Tibial artery (tissue), 4 donors: ENCODE data around the gene KAT2B.

Source experiments
- DNase-seq, 2 donors: peaks; one replicate each; pipeline ENCODE4 v3.0.0-alpha.2; 2019
- H3K27ac ChIP-seq, 2 donors: fragments of 200-600 bp; sonication (generic) in 1 of 2; 1 replicate in 1 of 2; 2 replicates in 1 of 2; pipeline ENCODE4 v1.5.1; 2018 to 2019; ENCODE audit warnings: mild to moderate bottlenecking in 1 of 2
- H3K27me3 ChIP-seq, 2 donors: fragments of 200-600 bp; sonication (generic) in 1 of 2; one replicate each; pipeline versions ENCODE4 v1.5.1 to v1.6.0; 2016 to 2019
- H3K36me3 ChIP-seq, 3 donors: fragments of 200-600 bp; sonication (generic) in 2 of 3; one replicate each; pipeline ENCODE4 v1.5.1; 2016 to 2019; ENCODE audit warnings: mild to moderate bottlenecking in 2 of 3
- H3K4me1 ChIP-seq, 4 donors: fragments of 200-600 bp; sonication (generic) in 2 of 4; 1 replicate in 3 of 4; 2 replicates in 1 of 4; pipeline ENCODE4 v1.5.1; 2016 to 2019
- H3K4me3 ChIP-seq, 2 donors: fragments of 200-600 bp; sonication (generic) in 1 of 2; 1 replicate in 1 of 2; 2 replicates in 1 of 2; pipeline ENCODE4 v1.5.1; 2018 to 2019; ENCODE audit warnings: mild to moderate bottlenecking in 2 of 2
- H3K9me3 ChIP-seq, 3 donors: fragments of 200-600 bp; sonication (generic) in 1 of 3; one replicate each; pipeline ENCODE4 v1.5.1; 2016 to 2019
- intact Hi-C: fragments of 100-400 bp; cut with DNase I; formaldehyde crosslinking; loops from one replicate; pipeline ENCODE4 v1.15.0; 2023; ENCODE audit warnings: low total_unique reads
- TF ChIP-seq, protein P1 (sequence below), 2 experiments: fragments of 200-600 bp in 1 of 2; fragments of 450-650 bp in 1 of 2; IDR thresholded peaks; one replicate each; pipeline ENCODE4 v1.5.1; 2017 to 2019; ENCODE audit warnings: antibody characterized with exemption in 2 of 2, mild to moderate bottlenecking in 1 of 2, moderate library complexity in 1 of 2

KAT2B gene

DNA sequence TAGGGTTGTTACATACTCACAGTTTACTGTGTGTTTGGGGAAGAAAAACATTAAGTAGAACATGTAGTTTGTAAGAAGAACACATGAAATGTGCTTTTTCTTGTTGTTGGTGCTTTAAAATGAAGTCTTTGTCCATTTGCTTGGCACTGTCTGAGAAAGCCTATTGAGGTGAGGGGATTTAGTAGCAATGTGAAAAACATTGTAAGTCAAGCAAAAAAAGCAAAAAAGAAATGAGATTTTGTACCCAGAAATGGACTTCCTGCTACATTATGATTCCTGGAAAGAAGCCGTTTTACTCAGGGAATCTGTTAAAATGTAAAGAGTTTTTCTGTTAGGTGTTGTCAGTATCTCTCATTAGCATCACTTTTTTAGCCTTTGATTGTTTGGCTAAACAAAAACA is 59.9 kb downstream of the KAT2B start:
- intact Hi-C loops = no loop called here
- H3K36me3 ChIP-seq = peaks cover 0 to 4% (median 0%) of the 10 kb centered on the region in 3 donors
- H3K27ac ChIP-seq = peak overlapping the region; percentile 48 to 61
- no peak overlapping the region for H3K4me3 ChIP-seq
- no peak for DNase-seq
- no peaks in the 10 kb centered on the region for H3K27me3 ChIP-seq
- no peaks in the 10 kb centered on the region for H3K9me3 ChIP-seq
- H3K4me1 ChIP-seq = peaks cover 0 to 44% (median 22%) of the 10 kb centered on the region in 4 donors
- TF ChIP-seq, protein P1, sequence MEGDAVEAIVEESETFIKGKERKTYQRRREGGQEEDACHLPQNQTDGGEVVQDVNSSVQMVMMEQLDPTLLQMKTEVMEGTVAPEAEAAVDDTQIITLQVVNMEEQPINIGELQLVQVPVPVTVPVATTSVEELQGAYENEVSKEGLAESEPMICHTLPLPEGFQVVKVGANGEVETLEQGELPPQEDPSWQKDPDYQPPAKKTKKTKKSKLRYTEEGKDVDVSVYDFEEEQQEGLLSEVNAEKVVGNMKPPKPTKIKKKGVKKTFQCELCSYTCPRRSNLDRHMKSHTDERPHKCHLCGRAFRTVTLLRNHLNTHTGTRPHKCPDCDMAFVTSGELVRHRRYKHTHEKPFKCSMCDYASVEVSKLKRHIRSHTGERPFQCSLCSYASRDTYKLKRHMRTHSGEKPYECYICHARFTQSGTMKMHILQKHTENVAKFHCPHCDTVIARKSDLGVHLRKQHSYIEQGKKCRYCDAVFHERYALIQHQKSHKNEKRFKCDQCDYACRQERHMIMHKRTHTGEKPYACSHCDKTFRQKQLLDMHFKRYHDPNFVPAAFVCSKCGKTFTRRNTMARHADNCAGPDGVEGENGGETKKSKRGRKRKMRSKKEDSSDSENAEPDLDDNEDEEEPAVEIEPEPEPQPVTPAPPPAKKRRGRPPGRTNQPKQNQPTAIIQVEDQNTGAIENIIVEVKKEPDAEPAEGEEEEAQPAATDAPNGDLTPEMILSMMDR (IDR thresholded peaks at IDR 0.05) = no peak

DNA sequence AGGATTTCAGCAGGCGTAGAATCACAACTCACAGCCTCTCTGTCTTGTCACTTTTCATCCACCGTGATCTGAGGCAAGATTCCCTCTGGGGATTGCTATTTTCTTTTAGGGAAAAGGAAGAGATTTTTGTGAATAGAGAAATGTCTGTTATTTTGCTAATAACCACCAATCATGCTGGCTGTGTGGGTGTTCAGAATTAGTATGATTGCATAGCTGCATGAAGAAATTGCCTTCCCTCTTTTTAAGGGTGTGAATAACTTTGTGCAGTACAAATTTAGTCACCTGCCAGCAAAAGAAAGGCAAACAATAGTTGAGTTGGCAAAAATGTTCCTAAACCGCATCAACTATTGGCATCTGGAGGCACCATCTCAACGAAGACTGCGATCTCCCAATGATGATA is 60.8 kb downstream of the KAT2B start:
- peak overlapping the region in 1 of 2 donors; percentile 61 for H3K27ac ChIP-seq
- no peaks in the 10 kb centered on the region for H3K27me3 ChIP-seq
- H3K4me1 ChIP-seq = peaks cover 0 to 40% (median 20%) of the 10 kb centered on the region in 4 donors
- TF ChIP-seq, protein P1 (IDR thresholded peaks at IDR 0.05) = no peak
- intact Hi-C loops = no loop called here
- no peaks in the 10 kb centered on the region for H3K9me3 ChIP-seq
- DNase-seq = no peak
- H3K4me3 ChIP-seq = no peak overlapping the region
- H3K36me3 ChIP-seq = no peaks in the 10 kb centered on the region

DNA sequence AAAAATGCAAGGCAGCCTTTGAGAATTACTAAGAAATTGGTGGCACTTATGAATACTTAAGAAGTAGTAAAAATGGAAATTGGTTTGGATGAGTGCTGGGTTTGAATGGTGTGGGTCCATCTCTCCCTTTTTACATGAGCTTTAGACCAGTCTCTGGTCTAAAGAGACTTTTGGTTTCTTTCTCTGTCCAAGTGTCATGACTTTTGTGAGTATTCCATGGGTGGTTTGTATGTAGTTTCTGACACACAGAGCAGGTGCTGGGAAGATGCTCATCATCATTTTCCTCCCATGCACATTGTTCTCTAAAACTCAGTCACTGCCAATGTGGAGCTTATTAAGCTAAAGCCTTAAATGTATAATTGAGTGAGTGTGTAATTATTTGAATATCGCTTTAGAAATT is 63.5 kb downstream of the KAT2B start:
- intact Hi-C loops = no loop called here
- no peaks in the 10 kb centered on the region for H3K9me3 ChIP-seq
- H3K27me3 ChIP-seq = no peaks in the 10 kb centered on the region
- no peak overlapping the region for H3K27ac ChIP-seq
- H3K36me3 ChIP-seq = no peaks in the 10 kb centered on the region
- H3K4me3 ChIP-seq = no peak overlapping the region
- H3K4me1 ChIP-seq = peaks cover 0 to 15% (median 7%) of the 10 kb centered on the region in 4 donors
- TF ChIP-seq, protein P1 (IDR thresholded peaks at IDR 0.05) = no peak
- no peak for DNase-seq

DNA sequence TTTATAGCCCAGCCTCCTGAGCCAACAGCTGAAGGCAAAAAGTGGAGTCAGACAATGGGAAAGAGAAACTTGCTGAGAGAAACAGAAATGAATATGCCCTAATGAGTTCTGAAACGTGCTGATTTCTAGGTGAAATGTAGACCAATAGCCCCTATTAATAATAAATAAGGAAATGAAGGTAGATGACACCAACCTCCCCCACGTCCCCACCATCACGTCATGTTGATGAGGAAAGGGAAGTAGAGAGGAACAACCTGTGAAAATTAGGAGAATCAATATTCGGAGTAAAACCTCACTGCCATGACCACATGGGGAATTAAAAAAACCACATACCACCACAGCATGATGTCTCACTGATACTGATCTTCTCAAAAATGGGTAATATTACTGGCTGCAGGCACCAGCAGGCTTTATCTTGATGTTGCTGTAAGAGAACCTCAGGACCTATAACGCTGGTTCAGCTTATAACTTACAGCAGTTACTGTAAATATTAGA is 64.0 kb downstream of the KAT2B start:
- intact Hi-C loops = no loop called here
- H3K27me3 ChIP-seq = no peaks in the 10 kb centered on the region
- no peak overlapping the region for H3K27ac ChIP-seq
- H3K4me1 ChIP-seq = peaks cover 0 to 10% (median 4%) of the 10 kb centered on the region in 4 donors
- TF ChIP-seq, protein P1 (IDR thresholded peaks at IDR 0.05) = no peak
- no peak for DNase-seq
- H3K9me3 ChIP-seq = no peaks in the 10 kb centered on the region
- H3K4me3 ChIP-seq = no peak overlapping the region
- no peaks in the 10 kb centered on the region for H3K36me3 ChIP-seq

DNA sequence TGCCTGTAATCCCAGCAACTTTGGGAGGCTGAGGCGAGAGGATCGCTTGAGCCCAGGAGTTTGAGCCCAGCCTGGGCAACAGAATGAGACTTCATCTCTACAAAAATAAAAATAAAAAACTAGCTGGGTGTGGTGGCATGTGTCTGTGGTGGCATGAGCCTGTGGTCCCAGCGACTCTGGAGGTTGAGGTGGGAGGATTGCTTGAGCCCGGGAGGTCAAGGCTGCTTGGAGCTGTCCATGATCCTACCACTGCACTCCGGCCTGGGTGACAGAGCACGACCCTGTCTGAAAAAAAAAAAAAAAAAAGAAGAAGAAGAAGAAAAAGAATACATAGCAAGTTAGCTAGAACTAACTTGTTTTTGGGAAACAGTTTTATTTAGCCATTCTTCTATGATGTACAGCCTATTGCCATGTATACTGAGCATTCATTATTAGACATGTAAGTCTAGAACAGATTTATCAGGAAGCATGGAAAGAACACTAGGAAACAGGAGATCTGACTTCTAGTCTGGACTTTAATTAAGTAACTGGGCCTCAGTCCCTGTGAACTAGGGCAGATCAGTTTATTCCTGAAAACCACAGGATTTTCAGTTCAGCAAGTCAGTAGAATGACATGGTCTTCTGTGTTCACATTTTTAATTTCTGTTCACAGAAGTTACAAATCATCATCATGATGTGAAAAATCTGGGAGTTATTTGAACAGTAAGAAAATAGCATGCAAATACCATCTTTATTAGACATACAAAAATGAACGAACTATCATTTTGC is 65.5 kb downstream of the KAT2B start:
- no peak overlapping the region for H3K27ac ChIP-seq
- TF ChIP-seq, protein P1 (IDR thresholded peaks at IDR 0.05) = no peak

More for the DNA sequence above, 65.5 kb downstream of the KAT2B start:
- no peak for DNase-seq
- no peaks in the 10 kb centered on the region for H3K27me3 ChIP-seq
- intact Hi-C loops = no loop called here
- H3K4me3 ChIP-seq = no peak overlapping the region
- no peaks in the 10 kb centered on the region for H3K9me3 ChIP-seq
- H3K4me1 ChIP-seq = no peaks in the 10 kb centered on the region
- no peaks in the 10 kb centered on the region for H3K36me3 ChIP-seq
